Measurements from ENCODE around the gene F12.
"Not testable (repeated sequence)": the region's sequence is repeated elsewhere in the genome, so short reads cannot be mapped to it uniquely, and the experiment has no call there.

Gene F12

DNA sequence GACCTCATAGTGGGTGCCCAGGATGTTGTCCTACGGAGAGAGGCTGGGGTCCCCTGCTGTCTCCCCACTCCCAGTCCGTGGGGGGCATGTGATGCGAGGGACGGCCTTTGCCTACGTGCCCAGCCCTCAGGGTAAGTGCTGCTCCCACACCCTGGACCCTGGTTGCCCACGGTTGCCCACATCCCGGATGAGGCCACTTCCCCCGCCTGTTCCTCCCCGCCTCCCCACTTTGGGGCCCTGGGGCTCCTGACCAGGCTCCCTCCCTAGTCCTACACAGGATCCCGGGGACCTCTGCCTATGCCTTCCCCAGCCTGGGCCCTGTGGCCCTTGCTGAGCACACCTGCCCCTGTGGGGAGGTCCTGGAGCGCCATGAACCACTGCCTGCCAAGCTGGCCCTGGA is 23.6 kb downstream of the F12 start:
- DNase-seq, result no peak

DNA sequence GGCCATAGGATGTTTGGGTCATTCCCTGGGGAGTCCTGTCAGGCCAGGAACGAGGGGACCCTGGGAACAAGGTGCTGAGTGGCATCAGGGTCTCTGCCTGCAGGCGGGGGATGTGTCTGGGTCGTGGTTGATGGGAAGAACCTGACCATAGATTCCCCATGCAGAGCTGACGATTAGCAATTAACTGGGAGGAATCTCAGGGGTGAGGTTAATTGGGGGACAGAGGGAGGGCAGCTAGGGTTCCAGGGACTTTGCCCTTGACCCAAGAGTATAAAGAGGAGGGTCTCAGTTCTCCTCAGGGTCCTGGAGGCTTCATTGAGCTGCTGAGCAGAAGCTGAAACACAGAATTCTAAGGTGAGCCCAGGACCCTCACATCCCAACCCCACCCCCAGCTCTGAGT is 25.2 kb downstream of the F12 start, which contains the start of gene SLC34A1:
TSS of gene SLC34A1 (plus strand) at position 301 of the 400 bp plus-strand sequence. CDS start 1,308 bp downstream, outside the sequence.
- DNase-seq, result no peak

DNA sequence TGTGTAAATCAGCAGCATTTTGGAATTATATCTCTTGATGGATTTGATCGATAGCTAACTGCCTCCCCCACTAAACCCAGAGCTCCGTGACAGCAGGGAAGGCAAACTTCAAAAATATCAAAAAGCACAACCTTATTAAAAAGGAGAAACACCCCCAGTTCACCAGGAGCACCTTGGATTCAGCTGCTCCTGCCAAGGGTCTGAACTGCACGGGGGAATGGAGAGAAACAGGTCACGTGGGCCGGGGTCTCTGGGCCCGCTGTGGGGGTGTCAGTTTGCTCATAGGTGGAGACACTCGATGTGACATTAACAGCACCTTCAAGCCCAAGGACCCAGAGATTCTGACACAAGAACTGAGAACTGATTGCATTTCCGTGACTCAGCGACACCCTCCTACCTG is 26.2 kb downstream of the F12 start:
- DNase-seq, result no peak

DNA sequence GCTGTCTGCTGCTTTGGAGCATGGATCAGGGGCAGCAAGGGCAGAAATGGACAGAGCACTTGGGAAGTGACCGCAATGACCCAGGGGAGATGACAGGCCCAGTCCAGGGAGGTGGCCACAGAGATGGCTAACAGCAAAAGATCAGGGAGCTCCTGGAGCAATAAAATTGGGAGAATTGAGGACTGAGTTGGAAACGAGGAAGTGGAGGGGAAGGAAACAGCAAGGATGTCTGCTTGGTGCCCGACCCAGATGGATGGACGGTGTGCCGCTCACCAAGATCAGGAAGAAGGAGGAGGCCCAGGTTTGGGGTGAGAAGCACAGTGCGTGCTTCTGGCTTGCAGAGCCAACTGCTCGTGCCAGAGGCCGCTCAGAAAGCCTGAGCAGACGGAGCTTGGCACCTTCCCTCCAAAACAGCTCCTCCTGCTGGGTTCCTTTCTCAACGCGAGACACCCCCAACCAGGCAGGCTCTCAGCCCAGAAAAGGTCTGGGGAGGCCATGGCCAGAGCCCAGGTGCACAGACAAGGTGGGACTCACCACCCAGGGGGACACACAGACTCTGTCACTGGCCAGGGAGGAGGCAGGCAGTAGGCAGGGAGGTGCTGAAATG is 26.8 kb downstream of the F12 start:
- peak; percentile 79 for DNase-seq

DNA sequence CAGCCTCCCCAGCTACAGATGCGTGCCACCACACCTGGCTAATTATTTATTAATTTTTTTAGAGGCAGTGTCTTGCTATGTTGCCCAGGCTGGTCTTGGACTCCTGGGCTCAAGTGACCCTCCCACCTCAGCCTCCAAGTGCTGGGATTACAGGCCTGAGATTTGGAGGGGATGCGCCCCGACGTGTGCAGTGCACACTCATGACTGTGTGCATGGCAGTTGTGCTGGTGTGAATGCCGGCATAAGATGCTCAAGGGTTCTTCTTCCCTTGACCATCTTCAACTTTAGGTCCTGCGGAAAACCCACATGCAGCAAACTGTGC is 28.6 kb downstream of the F12 start:
- no peak for DNase-seq

DNA sequence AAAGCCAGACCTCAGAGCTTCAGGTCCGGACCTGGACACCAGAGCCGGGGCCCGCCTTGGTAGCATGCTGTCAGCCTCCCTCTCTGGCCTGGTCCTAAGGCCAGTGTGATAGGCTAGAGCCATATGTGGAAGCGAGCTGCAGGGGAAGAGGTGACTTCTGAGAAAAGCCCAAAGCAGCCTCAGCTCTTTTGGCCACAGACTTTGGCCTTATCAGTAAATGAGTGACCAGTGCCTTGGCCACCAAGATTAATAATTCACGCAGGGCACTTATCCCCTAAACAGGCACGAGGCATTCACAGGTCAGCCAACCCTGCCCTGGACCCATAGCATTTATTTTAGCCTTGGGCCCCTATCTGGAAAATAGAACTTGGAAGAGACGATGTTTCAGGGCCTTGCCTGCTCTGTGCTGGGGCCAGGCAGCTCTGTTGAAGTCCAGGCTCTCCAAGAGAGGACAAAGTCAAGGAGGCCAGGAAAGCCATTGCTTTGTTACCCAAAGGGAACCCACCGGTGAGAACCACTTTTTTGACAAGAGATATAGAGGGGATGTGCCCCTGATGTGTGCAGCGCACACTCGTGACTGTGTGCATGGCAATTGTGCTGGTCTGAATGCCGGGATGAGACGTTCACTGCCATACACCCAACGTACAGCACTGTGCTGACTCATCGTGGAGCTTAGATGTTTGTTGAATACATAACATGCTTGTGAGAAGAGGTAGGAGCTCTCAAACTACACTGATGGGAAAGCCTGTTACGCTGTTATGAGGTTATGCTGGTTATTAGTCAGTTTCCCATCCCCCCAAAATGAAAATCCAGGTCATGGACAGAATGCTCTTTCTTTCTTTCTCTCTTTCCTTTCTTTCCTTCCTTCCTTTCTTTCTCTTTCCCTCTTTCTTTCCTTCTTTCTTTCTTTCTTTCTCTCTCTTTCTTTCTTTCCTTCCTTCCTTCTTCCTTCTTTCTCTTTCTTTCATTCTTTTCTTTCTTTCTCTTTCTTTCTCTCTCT is 30.2 kb downstream of the F12 start:
- DNase-seq, result no peak

DNA sequence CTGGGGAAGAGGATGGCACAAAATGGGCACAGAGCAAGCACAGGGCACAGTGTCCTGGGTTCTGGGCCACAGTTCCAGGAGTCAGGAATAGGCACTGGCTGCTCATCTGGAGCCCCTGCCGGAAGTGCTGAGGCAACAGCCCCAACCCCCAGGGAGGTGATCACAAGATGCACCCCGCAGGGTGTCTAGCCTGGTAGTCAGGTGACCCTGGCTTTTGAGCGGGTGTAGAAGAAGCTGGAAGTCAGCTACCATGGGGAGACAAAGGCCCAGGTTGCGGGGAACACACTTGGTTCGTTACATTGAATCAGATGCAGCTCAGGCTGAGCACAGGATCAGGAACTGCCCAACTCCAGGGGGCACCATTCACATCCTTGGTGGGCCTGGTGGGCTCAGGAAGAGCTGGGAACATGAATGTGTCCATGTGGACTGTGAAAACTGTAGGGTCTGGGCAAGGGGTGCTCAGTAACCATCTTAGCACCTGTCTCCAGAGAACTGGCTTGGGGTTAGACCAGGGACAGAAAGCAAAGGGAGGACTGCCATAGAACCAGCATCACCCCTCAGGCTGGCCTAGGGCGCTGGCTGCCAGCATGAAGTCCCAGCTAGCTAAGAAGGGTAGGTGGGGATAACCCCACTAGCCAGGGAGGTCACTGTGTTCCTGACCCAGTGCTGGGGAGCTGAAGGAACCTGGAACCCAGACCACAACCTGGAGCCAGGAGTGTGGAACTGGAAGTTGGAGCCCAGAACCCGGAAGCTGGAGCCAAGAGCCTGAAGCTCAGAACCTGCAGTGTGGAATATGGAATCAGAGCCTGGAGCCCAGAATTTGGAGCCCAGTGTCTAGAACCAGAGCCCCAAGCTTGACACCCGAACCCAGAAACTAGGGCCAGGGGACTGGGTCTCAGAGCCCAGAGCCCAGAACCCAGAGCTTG is 31.2 kb downstream of the F12 start:
- DNase-seq, result peak; percentile 49

DNA sequence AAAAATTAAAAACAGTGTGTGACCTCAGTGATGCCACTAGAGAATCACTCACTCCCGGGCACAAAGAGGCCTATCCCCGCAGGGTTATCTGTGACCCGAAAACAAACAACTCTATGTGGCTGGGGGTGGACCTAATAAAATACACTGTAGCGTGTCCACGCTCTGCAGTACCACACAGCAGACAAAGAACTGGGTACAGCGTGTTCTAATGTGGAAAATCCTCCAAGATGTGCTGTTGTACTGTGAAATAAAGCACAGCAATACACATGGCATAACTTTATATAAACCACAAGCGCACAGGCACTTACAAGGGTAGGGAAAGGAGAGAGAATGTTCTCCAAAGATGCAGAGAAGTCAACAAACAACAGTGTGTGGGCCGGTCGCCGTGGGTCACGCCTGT is 33.3 kb downstream of the F12 start:
- DNase-seq, result no peak

DNA sequence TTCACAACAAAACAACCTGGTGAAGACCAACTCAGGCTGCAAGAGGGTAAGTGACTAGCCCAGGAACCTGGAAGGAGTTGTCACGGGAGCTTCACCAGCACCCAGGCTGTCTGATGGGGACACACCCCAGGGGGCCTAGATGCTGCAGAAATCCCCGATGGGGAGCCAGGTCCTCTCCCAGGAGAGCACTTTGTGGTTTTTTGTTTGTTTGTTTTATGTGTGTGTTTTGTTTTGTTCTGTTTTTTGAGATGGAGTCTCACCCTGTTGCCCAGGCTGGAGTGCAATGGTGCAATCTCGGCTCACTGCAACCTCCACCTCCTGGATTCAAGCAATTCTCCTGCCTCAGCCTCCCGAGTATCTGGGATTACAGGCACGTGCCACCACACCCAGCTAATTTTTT is 33.8 kb downstream of the F12 start:
- DNase-seq, result not testable (repeated sequence)

DNA sequence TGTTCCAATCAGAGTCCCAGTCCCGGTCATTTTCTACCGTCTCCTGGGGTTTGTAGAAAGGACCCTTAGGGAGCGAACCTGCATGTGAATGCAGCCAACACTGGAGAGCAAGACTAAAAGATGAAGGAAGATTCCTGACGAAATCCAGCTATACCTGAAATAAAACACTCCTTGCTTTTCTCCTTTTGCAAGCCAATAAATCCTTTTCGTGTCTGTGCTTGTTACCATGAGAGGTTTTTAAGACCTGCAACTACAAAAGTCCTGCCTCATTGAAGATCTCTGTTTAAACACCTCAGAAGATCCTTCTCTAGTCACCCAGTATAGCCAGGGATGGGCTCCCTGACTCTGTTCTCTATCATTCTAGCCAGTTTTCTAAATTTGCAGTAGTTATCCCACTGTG is 35.2 kb downstream of the F12 start:
- no peak for DNase-seq

DNA sequence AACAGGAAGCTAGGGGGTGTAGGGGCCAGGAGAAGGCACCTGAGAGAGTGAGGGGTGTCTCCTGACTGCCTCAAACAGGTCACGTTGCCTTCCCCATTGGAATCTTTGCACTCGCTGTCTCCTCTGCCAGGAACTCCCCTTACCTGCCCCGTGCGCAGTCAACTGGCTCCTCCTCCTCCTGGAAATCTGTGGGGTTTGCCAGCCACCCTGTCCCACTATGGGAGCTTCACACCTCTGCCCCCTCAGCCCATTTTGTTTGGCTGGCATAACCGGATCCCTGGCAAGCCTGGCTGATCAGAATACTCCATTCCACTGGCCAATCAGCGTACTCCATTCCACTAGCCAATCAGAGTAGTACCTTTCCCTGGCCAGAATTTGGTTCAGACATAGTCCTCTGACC is 35.6 kb downstream of the F12 start:
- DNase-seq, result peak; percentile 24

DNA sequence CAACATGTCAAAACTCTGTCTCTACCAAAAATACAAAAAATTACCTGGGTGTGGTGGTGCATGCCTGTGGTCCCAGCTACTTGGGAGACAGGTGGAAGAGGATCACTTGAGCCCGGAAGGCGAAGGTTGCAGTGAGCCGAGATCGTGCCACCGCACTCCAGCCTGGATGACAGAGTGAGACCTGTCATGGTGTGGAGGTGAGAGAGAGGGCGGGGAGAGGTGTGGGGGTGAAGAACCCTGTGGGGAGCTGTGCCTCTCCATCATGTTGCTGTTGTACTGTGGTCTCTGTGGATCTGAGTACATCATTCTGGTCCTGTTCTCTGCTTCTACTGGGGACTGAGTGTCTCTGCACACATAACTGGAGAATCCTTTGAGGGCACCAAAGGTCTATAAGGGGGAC is 36.5 kb downstream of the F12 start:
- DNase-seq, result no peak

DNA sequence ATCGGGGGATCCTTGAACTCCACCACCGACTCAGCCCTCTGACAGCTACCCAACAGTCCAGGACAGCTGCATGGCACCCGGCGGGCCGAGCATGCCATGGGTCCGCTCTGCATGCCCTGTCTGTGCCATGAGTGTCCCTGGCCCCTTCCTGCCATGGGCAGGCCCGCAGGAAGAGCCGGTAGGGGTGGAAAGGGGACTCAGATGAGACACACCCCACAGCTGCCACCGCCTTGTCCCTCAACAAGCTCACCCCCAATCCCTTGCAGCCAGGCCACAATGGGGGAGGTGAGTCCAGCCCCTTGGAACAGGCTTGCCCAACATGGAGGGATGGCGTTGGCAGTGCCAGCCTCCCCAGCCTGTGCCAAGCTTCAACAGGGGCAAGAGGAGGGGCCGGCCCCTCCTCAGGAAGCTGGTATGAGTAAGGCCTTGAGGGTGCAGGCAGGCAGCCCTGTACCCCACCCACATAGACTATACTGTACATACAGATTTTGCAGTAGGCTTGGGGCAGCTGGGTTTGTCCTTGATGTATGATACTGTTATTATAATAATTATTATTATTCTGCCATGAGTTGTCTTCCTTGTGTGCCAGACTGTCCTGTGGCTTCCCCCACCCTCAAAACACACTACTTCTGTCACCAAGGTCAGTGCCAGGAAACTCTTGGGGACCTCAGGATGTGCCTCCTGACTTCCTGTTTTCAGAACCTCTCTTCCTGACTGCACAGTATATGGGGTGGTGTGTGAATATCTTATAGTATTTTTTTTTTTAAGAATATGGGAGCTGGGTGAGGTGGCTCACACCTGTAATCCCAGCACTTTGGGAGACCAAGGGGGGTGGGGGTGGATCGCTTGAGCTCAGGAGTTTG is 37.1 kb downstream of the F12 start:
- DNase-seq, result no peak

DNA sequence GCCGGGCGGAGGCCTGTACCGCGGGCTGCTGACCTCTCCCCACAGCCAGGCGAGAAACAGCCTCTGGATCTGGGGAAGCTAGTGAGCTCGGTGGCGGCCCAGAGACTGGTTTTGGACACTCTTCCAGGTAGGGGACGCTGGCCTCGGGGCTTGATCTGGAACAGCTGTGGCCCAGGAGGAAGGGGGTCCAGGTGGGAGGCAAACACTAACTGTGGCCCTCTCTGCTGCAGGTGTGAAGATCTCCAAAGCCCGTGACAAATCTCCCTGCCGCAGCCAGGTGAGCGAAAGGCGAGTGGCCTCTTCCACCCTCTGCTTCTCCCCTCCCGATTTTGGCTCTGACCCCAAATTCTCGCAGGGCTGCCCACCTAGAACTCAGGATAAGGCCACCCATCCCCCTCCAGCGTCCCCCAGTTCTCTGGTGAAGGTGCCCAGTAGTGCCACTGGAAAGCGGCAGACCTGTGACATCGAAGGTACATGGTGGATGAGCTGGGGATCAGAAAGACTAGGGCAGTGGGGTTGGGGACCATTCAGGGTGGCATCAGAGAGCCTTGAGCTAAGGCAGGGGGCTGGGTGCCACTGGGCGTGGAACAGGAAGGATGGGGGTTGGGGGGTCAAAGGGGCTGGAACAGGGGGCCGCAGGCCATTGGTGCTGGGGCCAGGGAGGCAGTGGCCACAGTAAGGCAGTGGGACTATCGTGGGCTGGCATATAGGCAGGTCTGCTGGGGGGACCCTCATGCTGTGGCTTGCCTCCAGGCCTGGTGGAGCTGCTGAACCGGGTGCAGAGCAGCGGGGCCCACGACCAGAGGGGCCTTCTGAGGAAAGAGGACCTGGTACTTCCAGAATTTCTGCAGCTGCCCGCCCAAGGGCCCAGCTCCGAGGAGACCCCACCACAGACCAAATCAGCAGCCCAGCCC is 38.0 kb downstream of the F12 start:
- DNase-seq, result no peak

DNA sequence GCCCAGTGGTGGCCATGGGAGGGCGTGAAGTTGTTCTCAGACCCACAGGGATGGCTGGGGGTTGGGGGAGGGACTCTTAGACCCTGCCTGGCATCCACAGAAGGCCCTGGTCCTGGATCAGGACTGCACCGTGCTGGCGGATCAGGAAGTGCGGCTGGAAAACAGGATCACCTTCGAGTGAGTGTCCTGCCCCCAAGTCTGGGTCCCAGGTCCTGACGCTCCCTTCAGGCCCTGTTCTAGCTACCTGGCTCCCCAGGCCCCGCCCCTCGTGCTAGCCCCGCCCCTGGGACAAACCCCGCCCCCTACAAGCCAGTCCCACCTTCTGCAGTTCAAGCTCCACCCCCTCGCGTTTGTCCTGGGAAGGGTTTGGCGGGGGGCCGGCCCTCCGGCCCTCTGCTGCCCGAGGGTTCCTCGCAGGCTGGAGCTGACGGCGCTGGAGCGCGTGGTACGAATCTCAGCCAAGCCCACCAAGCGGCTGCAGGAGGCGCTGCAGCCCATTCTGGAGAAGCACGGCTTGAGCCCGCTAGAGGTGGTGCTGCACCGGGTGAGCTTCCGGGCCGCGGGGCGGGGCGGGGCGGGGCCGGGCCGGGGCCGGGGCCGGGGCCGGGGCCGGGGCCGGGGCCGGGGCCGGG is 38.8 kb downstream of the F12 start:
- peak; percentile 96 for DNase-seq

DNA sequence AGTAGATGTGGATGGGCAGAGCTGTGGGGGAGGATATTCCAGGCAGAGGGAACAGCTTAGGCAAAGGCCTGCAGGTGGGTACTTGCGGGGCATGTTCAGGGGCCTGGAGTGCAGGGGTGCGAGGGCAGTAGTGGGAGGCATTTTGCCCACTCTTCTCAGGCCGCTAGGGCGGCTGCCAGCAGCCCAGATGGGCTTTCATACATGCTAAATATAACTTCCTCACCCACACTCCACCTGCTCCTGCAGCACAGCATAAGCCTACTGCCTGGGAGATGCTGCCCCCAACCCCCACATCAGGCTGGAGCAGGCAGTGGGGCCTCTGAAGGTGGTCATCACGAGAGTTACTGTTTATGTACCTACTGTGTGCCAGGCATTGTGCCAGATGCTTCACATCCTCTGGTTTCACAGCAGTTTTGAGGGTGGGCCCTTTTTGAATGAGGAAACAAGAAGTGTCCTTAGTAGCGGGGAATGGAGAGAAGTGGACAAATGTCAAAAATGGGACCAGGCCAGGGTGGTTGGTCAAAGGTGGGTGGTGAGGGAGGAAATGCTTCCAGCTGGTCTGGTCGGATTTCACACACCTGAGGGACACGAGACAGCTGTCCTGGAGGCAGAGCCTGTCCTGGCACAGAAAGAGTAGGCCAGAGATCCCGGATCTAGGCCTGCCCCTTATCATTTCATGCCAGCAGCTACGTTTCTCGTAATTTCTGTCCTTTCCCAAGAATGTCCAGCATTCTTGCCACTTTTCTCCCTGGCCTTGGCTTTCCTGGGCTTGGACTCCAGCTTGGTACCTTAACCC is 39.5 kb downstream of the F12 start:
- DNase-seq, result no peak

DNA sequence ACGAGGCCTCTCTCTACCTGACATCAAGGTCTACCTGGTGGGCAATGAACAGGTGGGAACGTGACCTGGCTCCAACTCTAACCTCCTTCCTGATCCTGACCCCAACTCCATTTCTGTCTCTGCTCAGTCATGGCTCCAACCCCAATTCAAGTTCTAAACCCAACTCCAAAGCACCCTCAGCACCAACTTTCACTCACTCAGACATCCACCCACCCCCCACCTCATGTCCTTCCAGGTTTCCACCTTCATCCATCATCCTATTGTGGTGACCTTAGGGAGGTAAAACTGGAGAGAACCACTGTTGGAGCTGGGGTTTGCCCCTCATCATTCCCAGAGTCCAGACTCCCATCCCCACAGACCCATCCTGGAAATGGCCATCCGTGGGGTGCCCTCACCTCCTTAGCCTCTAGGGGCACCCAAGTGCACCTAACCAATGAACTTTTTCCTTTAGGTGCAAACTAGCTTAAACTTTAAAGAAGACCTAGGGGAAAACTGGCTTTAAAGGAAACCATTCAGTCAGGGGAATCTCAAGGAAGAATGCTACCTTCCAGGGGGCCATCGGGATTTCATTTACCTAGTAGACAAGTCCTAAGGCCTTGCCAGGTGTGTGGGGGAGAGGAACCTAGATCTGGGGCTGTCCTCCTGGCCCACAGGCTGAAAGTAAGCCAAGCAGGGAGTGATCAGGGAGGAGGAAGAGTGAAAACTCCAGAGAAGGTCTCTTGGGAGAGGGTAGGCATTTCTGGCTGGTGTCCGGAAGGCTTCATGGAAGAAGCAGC is 40.3 kb downstream of the F12 start:
- peak; percentile 40 for DNase-seq

DNA sequence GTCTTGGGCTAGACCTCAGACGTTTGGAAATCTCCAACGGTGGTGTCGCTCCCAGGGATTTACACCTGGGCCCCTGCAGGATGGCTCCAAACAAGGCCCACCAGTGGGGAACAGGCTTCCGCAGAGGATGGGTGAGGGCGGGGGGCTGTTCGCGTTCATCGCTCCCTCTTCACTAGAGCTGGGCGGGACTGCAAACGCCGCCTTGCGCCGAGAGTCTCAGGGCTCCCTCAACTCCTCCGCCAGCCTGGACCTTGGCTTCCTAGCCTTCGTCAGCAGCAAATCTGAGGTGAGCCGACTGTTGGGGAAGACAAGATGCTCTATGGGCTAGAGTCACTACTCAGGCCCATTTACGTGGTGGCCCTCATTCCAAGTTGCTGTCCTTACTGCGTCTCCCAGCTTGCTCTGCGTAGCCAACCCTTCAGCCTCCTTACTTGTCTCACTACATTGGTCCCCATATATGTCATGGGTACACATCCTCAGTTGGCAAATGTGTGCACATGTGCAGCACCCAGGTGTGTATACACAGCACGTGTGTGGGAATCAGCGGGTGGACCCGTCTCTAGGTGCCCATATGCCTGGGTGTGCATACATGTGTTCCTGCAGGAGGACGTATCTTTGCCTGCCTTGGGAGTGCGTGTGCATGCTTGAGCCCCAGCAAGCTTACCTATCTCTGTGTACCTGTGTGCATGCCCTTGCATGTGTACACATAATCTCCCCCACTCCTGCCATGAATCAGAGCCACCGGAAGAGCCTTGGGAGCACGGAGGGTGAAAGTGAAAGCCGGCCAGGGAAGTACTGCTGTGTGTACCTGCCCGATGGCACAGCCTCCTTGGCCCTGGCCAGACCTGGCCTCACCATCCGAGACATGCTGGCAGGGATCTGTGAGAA is 41.1 kb downstream of the F12 start:
- DNase-seq, result no peak

All from NCI-H69 (cell line).